Stimulated activated CD4-positive, alpha-beta T cell treated with anti-CD3 and anti-CD28 coated beads, Interleukin-4, amount 100 ng/mL, for 24 hours (primary cell): ENCODE measurements around the gene ATG9A.

Experiments
- DNase-seq: peaks from one replicate; pipeline ENCODE4 v3.0.0-alpha.2; 2020

ATG9A gene

DNA sequence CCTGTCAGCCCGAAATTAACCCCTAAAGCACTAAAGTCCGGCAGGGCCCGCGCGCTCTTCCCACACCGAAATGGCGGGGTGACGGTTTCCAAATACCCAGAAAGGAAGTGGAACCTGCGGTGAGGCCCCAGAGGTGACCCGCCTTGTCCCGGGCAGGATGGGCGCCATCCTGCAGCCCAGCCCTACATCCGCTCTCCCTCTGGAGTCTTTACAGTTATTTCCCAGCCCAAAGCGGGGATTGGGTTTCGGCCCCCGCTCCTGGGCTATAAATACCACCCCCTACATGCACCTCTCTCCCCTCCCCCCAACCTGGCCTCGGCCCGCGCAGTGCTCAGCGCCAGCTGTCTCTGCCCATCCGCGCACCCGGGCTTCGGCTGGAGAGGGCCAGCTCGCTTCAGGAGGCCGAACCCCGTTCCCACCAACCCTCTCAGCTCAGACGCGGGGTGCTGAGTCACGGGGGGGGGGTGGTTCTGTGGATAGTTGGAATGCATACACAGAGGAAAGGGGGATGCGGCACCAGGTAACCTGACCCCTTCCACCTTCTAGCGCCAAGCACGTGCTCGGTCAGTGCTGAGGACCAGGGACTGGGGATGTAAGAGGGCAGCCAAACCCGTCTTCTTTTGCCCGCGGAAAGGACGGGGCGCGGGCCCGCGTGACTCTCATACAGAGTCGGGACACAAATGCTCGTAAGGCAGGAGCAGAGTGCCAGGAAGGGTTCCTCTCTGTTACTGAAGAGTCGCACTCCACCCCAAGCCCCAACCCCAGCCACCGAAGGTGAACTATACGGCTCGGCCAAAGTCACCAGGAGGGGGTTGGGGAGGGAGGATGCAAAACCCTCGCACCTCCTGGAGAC lies 23.7 kb upstream of the ATG9A start, which contains the start of gene TUBA4B:
TUBA4B (plus strand) TSS at position 344 of the 853 bp plus-strand sequence; CDS start at position 509, 165 bp downstream.
- DNase-seq = peak; percentile 50

DNA sequence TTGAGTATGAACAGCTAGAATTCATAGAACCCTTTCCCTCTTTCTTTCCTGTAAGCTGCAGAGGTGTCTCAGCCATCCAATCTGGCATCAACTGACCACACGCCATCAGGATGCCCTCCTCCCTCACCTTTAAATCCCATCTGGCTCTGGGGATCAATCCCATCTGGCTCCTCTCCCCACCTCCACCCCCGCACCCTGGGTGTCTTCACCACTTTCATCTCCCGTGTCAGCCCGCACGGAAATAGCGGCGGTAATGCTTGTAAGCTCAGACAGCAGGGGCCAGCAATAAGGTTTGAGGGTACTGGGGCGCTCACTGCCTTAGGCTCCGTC lies 23.1 kb upstream of the ATG9A start:
- peak; percentile 48 for DNase-seq

- DNase-seq = peak; percentile 37
These were observed 22.6 kb upstream of the ATG9A start for GRCh38 chr2:219252084-219252483.

DNA sequence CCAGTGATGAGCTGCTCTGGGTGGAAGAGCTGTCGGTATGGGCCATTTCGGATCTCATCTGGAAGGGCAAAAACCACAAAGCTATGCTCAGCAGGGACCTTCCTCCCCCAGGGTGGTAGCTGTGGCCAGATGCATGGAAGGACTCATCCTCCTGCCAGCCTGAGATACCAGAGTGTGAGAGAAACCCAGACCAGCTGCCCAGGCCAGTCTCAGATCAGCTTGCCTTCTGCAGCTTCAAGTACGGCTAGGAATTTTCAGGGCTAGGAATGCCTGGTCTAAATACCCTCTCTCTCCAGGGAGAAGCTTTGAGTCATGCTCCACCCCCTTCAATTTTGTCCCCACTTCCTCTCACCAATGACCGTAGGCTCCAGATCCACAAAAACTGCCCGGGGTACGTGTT lies 22.2 kb upstream of the ATG9A start:
- no peak for DNase-seq

- no peak for DNase-seq
These were observed 20.8 kb upstream of the ATG9A start for GRCh38 chr2:219250049-219250781.

DNA sequence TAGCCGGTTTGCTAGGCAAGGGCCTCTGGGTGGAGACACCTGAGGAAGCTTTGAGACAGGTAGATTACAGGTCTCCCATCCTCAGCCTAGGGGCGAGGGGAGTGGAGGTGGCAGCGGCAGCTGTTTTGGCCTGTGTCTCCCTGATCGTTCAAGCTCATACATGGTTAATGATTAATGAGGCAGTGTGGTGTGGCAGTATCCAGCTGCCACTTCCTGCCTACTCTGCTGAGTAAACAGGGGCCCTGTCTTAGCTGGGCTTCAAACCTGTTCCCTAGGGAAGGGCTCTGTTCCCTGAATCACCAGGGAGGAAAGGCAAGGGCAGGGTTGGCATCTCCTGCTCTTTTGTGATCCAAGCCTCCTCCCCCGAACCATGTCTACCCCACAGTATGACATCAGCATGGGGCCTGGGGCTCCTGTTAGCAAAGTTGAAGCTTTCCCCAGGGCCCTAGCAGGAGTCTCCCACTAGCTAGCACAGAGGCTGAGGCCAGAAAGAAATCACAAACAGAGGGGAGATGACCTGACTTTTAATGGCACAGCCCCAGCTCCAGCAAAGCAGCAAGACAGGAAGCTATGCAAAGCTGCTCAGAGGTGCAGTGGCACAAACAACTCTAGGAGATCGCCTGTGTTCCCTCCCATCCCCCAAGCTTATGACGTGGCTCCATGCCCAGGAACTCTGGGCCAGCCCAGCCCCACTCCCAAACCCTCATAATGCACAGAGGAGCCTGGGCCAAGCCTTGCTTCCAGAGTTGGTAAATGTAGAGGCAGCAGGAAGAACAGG lies 20.0 kb upstream of the ATG9A start:
- DNase-seq = peak; percentile 39

GRCh38 chr2:219248845-219249202 lies 19.4 kb upstream of the ATG9A start:
- DNase-seq = no peak

DNA sequence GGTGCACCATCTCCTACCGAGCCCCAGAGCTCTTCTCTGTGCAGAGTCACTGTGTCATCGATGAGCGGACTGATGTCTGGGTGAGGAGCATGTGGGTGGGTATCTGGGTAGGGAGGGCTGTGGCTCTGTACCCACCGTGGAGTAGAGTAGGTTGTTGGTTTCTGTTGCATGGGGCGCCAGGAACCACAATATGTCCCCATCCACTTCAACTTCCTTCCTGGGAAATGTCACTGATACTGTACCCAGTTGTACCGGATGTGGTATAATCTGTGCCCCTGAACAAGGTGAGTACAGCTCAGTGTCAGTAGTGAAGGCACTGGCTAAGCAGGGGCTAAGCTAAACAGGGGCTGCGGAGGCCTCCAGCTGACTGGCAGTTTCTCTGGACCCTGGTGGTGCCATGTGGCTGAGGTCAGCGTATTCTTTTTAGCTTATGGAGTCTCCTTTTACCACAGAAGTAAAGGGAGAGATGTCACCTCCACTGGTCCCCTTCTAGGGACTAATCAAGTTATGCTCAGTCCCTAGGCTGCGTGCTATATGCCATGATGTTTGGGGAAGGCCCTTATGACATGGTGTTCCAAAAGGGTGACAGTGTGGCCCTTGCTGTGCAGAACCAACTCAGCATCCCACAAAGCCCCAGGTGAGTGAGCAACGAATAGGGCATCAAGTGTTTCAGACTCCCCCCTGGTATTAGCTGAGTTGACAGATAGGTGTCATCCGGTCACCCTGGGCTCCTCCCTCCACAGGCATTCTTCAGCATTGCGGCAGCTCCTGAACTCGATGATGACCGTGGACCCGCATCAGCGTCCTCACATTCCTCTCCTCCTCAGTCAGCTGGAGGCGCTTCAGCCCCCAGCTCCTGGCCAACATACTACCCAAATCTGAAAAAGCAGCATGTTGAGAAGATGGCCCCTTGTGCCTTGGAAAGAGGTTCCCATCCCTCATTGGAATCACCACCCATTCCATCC lies 18.5 kb upstream of the ATG9A start:
- DNase-seq = peak; percentile 66

DNA sequence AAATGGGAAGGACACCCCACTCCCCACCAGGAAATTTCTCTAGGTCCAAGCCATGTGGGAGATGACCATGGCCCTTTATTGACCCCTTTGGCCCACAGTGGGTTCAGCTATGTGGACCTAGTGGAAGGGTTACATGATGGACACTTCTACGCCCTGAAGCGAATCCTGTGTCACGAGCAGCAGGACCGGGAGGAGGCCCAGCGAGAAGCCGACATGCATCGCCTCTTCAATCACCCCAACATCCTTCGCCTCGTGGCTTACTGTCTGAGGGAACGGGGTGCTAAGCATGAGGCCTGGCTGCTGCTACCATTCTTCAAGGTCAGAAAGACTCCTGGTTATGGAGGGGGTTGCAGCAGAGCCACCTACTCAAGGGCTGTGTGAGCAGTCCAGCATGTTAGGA lies 17.1 kb upstream of the ATG9A start:
- DNase-seq = no peak

GRCh38 chr2:219245899-219246230 lies 16.4 kb upstream of the ATG9A start:
- no peak for DNase-seq

DNA sequence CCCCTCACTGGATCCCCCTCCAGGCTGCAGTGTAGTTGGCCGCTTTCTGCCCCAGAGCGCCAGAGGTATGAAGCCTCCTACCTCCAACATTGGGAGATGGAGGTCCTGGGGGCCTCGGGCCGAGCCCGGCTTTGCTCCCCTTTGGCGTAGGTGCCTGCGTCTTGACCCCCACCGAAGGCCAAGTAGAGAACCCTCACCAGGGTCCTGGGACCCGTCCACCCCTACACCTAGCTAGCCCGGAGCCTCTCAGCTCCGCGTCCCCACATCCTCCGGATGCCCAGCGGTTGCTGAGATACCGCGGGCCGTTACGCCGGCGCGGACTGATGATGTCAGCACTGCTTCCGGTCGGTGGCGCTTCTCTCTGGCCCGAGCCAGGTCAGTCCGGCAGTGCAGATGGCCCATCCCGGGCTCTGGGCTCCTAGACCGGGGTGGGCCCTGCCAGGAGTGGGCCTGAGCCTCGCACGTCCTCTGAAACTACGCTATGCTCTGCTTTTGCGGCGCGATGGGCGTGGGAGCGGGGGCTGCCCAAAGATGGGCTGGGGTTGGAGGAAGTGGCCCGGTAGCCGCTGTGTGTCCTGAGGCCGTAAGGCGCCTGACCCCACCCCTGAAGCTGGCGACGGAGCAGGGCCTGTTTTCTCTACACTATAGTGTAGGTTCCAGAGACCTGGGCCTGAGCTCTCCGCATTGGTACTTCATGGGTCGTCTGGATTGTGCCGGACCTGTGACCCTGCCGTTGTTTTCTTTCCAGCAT lies 15.9 kb upstream of the ATG9A start, which contains the start of the genes GLB1L and STK16:
GLB1L (minus strand) TSS at position 297 of the 751 bp plus-strand sequence. CDS start 1,871 bp downstream, outside the sequence.
STK16 (plus strand) TSS at position 332 of the 751 bp plus-strand sequence. CDS start 521 bp downstream, outside the sequence.
- peak; percentile 89 for DNase-seq

DNA sequence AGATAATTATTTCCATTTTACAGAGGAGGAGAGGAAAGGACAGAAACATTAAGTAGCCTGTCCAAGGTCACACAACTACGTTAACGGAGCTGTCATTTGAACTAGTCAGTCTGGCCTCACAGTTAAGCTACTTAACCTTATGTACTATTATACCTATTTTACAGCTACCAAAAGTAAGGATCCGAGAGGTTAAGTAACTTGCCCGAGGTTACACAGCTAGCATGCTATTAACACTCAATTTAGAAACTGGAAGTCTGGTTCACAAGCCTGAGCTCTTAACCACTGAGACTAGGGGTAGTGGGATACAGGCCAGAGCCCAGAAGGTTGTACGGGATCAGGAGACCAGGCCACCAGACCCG lies 15.3 kb upstream of the ATG9A start:
- DNase-seq = no peak

DNA sequence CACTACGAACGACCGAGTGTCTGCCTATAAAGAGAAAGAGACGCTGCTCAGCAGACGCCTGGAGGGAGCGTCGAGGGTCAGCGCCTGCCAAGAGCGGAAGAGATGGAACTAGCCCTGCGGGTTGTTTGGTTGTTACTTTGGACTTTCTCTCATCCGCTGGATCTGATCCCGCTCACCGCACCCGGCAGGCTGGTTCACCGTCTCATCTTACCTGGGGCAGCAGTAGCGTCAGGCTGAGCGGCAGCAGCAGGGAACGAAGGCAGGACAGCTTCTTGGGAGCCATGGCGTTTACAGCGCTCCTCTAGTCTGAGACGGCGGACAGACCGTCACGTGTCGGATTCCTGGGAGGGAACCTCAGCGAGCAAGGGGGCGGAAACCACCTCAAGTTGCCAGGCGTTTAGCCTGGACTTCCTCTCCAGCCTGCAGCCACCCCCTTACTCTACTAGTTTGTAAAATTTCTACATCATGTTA lies 13.9 kb upstream of the ATG9A start:
- no peak for DNase-seq

DNA sequence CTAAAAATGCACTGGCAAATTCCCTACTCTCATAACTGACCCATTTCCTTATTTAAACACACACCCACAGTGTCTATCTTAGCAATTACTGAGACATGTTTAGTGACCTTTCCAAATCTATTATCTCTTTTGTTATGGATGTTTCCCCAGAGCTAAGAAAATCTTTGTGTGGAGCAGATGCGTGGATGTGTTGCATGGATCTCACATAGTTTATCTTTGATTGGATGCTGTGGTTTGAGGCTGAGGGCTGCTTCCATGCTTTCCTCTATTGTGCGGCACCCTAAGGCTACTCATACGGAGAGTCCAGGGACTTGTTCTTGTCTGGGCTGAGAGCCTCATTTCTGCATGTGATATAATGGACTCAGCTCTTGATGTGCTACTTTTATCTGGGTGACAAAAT lies 4.9 kb upstream of the ATG9A start:
- no peak for DNase-seq

- peak; percentile 60 for DNase-seq
These were observed 664 bp upstream of the ATG9A start for GRCh38 chr2:219230059-219230540.

- peak; percentile 11 for DNase-seq
These were observed 528 bp downstream of the ATG9A start for GRCh38 chr2:219228911-219229304.

DNA sequence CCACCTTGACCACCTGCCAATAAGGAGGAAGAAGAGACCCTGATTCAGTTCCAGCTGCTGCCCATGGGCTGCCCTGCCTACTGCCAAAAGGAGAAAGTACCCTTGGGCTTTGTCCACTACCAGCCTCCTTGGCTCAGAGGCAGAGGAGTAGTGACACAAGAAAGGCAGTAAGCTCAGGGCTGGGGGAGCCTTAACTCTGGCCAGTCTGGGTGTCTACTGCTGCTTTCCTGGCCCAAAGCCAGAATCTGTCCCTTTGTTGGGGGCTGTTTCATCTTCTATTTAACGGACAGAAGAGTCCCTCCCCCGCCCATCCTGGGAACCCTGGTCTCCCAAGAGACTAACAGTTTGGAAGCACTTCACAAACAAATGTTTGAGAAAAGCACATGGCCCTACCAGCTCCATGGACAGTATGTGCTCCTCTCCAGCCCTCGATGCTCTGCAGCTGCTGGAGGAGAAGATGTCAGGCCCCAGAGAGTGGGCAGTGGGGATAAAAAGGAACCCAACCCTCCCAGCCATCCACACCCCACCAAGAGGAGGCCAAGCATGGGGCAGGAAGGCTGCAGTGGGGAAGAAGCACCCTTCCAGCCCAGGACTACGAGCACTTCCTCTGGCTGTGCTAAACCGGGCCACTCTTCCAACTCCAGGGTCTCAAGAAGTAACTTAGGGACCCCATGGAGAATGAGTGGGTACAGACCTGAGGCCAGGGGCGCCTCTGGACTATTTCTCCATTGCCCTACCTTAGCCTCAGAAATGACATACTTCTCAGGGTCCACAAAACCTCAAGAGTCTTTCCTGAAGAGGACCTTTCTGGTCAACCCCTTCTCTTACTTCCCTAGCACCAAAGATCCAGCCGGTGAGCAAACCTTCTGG lies 1.2 kb downstream of the ATG9A start:
- no peak for DNase-seq

DNA sequence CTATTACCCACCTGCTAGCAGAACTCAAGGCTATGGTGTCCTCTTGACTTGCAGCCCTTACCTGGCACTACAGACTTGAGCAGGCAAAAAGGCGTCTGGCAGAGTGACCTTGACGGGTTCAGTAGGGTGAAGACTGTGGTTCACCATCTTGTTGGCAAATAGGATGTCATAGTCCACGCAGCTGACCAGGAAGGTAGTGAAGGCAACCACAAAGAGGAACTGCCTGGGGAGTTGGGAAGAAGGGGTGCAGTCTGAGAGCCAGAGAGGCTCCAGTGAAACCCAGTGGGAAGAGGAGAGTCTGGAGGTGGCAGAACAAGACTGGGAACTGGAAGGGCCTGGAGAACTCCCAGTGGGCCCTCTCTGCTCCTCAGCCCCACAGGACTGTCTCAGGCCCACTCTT lies 4.1 kb downstream of the ATG9A start:
- no peak for DNase-seq

DNA sequence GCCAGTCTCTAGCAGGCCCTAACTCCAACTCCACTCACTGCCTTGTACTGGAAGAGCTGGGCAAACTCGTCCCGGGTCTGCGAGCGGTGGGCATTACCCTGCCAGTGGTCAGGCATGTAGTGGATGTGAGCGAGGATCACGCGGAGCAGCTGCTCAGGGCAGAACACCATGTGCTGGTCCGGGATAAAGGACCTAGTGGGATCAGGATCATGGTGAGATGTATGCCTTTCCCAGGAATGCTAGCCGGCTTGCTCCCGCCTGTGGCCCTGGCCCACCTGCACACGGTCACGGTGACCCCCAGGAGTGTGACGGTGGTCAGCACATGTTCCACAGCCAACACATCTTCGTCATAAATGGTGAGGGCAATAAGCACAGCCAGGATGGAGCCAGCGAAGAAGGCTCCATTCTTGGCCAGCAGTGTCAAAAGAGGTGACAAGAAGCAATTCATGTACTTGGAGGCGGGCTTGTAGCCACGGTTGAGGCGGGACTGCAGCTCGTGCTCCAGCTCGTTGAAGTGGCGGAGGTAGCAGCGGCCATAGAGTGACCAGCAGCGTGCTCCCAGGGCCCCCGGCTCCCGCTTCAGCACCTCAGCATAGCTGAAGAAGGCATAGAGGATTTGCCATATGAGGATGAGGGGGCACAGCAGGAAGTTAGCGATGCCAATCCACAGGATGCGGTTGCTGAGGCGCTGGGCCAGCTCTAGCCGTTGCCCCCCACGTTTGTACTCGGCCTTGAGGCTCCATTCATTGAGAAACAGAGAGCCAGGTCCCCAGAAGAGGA lies 5.4 kb downstream of the ATG9A start:
- DNase-seq = no peak
